Liver (tissue), 9 donors: Measurements from ENCODE around the gene TXN2. TPM values are rescaled to one million over a fixed set of nuclear protein-coding genes. Genes with fewer than 3 reads are reported as not detected.

Source experiments
- DNase-seq: peaks from one replicate; pipeline ENCODE4 v3.0.0-alpha.2; 2017; ENCODE audit warnings: low spot score
- H3K27ac ChIP-seq, 2 donors: one replicate each; pipeline ENCODE4 v1.7.0; 2013; ENCODE audit warnings: inconsistent platforms in 2 of 2, low read length in 2 of 2, control low read depth in 1 of 2, low read depth in 1 of 2, mild to moderate bottlenecking in 1 of 2
- H3K27me3 ChIP-seq, 4 donors: one replicate each; pipeline versions ENCODE4 v1.6.1 to v1.7.0; 2013; ENCODE audit warnings: low read length in 3 of 4, inconsistent platforms in 1 of 4, mild to moderate bottlenecking in 1 of 4, moderate library complexity in 1 of 4; ENCODE audit not compliant: control insufficient read depth in 4 of 4, insufficient read depth in 4 of 4
- H3K36me3 ChIP-seq, 4 donors: one replicate each; pipeline versions ENCODE4 v1.6.1 to v1.7.0; 2013; ENCODE audit warnings: low read length in 3 of 4, mild to moderate bottlenecking in 3 of 4, low read depth in 1 of 4, moderate library complexity in 1 of 4; ENCODE audit not compliant: control insufficient read depth in 4 of 4, insufficient read depth in 3 of 4
- H3K4me1 ChIP-seq, 4 donors: one replicate each; pipeline versions ENCODE4 v1.6.1 to v1.7.0; 2013; ENCODE audit warnings: low read length in 3 of 4, mild to moderate bottlenecking in 3 of 4, moderate library complexity in 1 of 4; ENCODE audit not compliant: control insufficient read depth in 4 of 4, insufficient read depth in 4 of 4
- H3K4me3 ChIP-seq, 3 donors: one replicate each; pipeline versions ENCODE4 v1.6.1 to v1.7.0; 2013; ENCODE audit warnings: low read length in 3 of 3, control low read depth in 1 of 3, low read depth in 1 of 3, mild to moderate bottlenecking in 1 of 3
- H3K9ac ChIP-seq, 2 donors: one replicate each; pipeline ENCODE4 v1.7.0; 2013; ENCODE audit warnings: low read length in 2 of 2, mild to moderate bottlenecking in 2 of 2, moderate library complexity in 2 of 2, control low read depth in 1 of 2, low read depth in 1 of 2
- H3K9me3 ChIP-seq, 4 donors: one replicate each; pipeline versions ENCODE4 v1.6.1 to v1.7.0; 2013; ENCODE audit warnings: low read length in 3 of 4; ENCODE audit not compliant: control insufficient read depth in 4 of 4
- EGR1 ChIP-seq, 2 donors: IDR thresholded peaks; 2 replicates each; pipeline ENCODE4 v1.6.1; 2016 to 2018; ENCODE audit warnings: antibody characterized with exemption in 2 of 2, low read depth in 2 of 2
- FOXA2 ChIP-seq: IDR thresholded peaks from 2 replicates; pipeline ENCODE4 v1.6.1; 2016; ENCODE audit warnings: antibody characterized with exemption
- GABPA ChIP-seq, 2 donors: IDR thresholded peaks in 1 of 2; conservative IDR thresholded peaks in 1 of 2; 2 replicates each; pipeline ENCODE4 v1.6.1; 2016; ENCODE audit warnings: antibody characterized with exemption in 2 of 2, mild to moderate bottlenecking in 1 of 2, moderate library complexity in 1 of 2
- HNF4A ChIP-seq, 2 donors: conservative IDR thresholded peaks; 2 replicates each; pipeline ENCODE4 v1.6.1; 2016; ENCODE audit warnings: antibody characterized with exemption in 2 of 2, mild to moderate bottlenecking in 2 of 2
- JUND ChIP-seq, 2 donors: IDR thresholded peaks; 2 replicates each; pipeline ENCODE4 v1.6.1; 2016; ENCODE audit warnings: antibody characterized with exemption in 2 of 2
- NR2F2 ChIP-seq: IDR thresholded peaks from 2 replicates; pipeline ENCODE4 v1.6.1; 2016; ENCODE audit warnings: antibody characterized with exemption
- SP1 ChIP-seq: IDR thresholded peaks from 2 replicates; pipeline ENCODE4 v1.6.1; 2018; ENCODE audit warnings: antibody characterized with exemption, mild to moderate bottlenecking
- TAF1 ChIP-seq: conservative IDR thresholded peaks from 2 replicates; pipeline ENCODE4 v1.6.1; 2016; ENCODE audit warnings: antibody characterized with exemption, mild to moderate bottlenecking
- YY1 ChIP-seq: IDR thresholded peaks from 2 replicates; pipeline ENCODE4 v1.6.1; 2016; ENCODE audit warnings: antibody characterized with exemption, mild to moderate bottlenecking
- WGBS: extraction: QIAGEN DNeasy Blood & Tissue Kit; methylation state at CpG from one replicate; pipeline ENCODE4 v1.1.7; 2013; 5-methylcytosine and 5-hydroxymethylcytosine counted together
- polyA plus RNA-seq, 2 donors: library from polyadenylated mRNA; stranded (reverse) in 1 of 2; unstranded in 1 of 2; fragments of 200-250 nt in 1 of 2; fragments of >200 nt in 1 of 2; fragmentation: Nextera tagmentation in 1 of 2; extraction: Ambion mirVana in 1 of 2; gene quantifications; one replicate each; pipeline versions ENCODE4 v1.2.1 to v1.2.3, GENCODE V29; 2013 to 2015
- total RNA-seq, 2 donors: library from RNA; depleted of rRNA; stranded (reverse); fragments of >200 nt; gene quantifications; one replicate each; pipeline ENCODE4 v1.2.3, GENCODE V29; 2014
- TF ChIP-seq, protein P1 (sequence below): fragments of 150-350 bp; IDR thresholded peaks from 2 replicates; pipeline ENCODE4 v1.5.1; 2017; ENCODE audit warnings: improper control_type of control experiment, low read depth, low read length; ENCODE audit not compliant: missing input control
- TF ChIP-seq, protein P2 (sequence below): IDR thresholded peaks from 2 replicates; pipeline ENCODE4 v1.6.1; 2016; ENCODE audit warnings: antibody characterized with exemption
- TF ChIP-seq, protein P3 (sequence below): IDR thresholded peaks from 2 replicates; pipeline ENCODE4 v1.6.1; 2016; ENCODE audit warnings: antibody characterized with exemption, mild to moderate bottlenecking
- TF ChIP-seq, protein P4 (sequence below): IDR thresholded peaks from 2 replicates; pipeline ENCODE4 v1.6.1; 2016; ENCODE audit warnings: antibody characterized with exemption
- TF ChIP-seq, protein P5 (sequence below): IDR thresholded peaks from 2 replicates; pipeline ENCODE4 v1.6.1; 2016; ENCODE audit warnings: antibody characterized with exemption
- donor health status: healthy.
- donor health status: healthy.
- donor health status: healthy.
- donor health status: healthy.
- donor health status: healthy.

TXN2 gene
- total and polyA plus RNA-seq, 4 donors = 27.5 to 154 (median 73.4) TPM

DNA sequence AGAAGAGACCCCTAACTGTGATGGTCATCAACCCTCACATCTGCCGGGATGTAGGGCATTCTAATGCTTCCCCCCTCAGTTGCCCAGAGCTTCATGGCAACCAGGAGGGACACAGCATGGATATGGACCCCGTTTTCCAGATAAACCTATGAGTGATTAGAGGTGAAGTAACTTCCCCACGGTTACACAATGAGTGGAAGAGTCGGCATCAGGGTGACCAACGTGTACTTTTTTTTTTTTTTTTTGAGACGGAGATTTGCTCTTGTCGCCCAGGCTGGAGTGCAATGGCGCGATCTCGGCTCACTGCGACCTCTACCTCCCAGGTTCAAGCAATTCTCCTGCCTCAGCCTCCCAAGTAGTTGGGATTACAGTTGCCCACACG, 25.0 kb downstream of the TXN2 start:
- H3K9me3 ChIP-seq = no peaks in the 10 kb centered on the region
- no peak overlapping the region for H3K9ac ChIP-seq
- peaks cover 0 to 13% (median 4%) of the 10 kb centered on the region in 4 donors for H3K4me1 ChIP-seq
- WGBS = 88% methylated on average over 12 of the region's 12 CpGs
- no peak for TF ChIP-seq NR2F2
- TF ChIP-seq, protein P1, sequence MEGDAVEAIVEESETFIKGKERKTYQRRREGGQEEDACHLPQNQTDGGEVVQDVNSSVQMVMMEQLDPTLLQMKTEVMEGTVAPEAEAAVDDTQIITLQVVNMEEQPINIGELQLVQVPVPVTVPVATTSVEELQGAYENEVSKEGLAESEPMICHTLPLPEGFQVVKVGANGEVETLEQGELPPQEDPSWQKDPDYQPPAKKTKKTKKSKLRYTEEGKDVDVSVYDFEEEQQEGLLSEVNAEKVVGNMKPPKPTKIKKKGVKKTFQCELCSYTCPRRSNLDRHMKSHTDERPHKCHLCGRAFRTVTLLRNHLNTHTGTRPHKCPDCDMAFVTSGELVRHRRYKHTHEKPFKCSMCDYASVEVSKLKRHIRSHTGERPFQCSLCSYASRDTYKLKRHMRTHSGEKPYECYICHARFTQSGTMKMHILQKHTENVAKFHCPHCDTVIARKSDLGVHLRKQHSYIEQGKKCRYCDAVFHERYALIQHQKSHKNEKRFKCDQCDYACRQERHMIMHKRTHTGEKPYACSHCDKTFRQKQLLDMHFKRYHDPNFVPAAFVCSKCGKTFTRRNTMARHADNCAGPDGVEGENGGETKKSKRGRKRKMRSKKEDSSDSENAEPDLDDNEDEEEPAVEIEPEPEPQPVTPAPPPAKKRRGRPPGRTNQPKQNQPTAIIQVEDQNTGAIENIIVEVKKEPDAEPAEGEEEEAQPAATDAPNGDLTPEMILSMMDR = no peak
- TF ChIP-seq FOXA2 = no peak
- TF ChIP-seq HNF4A (conservative IDR thresholded peaks at IDR 0.05) = no peak
- no peak for TF ChIP-seq YY1
- no peak for TF ChIP-seq SP1
- TF ChIP-seq JUND (IDR thresholded peaks at IDR 0.05) = no peak
- TF ChIP-seq, protein P2, sequence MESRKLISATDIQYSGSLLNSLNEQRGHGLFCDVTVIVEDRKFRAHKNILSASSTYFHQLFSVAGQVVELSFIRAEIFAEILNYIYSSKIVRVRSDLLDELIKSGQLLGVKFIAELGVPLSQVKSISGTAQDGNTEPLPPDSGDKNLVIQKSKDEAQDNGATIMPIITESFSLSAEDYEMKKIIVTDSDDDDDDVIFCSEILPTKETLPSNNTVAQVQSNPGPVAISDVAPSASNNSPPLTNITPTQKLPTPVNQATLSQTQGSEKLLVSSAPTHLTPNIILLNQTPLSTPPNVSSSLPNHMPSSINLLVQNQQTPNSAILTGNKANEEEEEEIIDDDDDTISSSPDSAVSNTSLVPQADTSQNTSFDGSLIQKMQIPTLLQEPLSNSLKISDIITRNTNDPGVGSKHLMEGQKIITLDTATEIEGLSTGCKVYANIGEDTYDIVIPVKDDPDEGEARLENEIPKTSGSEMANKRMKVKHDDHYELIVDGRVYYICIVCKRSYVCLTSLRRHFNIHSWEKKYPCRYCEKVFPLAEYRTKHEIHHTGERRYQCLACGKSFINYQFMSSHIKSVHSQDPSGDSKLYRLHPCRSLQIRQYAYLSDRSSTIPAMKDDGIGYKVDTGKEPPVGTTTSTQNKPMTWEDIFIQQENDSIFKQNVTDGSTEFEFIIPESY = no peak
- TF ChIP-seq, protein P3, sequence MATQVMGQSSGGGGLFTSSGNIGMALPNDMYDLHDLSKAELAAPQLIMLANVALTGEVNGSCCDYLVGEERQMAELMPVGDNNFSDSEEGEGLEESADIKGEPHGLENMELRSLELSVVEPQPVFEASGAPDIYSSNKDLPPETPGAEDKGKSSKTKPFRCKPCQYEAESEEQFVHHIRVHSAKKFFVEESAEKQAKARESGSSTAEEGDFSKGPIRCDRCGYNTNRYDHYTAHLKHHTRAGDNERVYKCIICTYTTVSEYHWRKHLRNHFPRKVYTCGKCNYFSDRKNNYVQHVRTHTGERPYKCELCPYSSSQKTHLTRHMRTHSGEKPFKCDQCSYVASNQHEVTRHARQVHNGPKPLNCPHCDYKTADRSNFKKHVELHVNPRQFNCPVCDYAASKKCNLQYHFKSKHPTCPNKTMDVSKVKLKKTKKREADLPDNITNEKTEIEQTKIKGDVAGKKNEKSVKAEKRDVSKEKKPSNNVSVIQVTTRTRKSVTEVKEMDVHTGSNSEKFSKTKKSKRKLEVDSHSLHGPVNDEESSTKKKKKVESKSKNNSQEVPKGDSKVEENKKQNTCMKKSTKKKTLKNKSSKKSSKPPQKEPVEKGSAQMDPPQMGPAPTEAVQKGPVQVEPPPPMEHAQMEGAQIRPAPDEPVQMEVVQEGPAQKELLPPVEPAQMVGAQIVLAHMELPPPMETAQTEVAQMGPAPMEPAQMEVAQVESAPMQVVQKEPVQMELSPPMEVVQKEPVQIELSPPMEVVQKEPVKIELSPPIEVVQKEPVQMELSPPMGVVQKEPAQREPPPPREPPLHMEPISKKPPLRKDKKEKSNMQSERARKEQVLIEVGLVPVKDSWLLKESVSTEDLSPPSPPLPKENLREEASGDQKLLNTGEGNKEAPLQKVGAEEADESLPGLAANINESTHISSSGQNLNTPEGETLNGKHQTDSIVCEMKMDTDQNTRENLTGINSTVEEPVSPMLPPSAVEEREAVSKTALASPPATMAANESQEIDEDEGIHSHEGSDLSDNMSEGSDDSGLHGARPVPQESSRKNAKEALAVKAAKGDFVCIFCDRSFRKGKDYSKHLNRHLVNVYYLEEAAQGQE = no peak
- no peak for TF ChIP-seq GABPA (IDR thresholded peaks at IDR 0.05 in 1 of 2, conservative IDR thresholded peaks at IDR 0.05 in 1 of 2)
- TF ChIP-seq EGR1 (IDR thresholded peaks at IDR 0.05; ENCODE audit: low read depth in 2 of 2) = no peak
- TF ChIP-seq TAF1 = no peak
- TF ChIP-seq, protein P4, sequence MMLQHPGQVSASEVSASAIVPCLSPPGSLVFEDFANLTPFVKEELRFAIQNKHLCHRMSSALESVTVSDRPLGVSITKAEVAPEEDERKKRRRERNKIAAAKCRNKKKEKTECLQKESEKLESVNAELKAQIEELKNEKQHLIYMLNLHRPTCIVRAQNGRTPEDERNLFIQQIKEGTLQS = no peak
- TF ChIP-seq, protein P5, sequence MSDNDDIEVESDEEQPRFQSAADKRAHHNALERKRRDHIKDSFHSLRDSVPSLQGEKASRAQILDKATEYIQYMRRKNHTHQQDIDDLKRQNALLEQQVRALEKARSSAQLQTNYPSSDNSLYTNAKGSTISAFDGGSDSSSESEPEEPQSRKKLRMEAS = no peak
- DNase-seq = no peak
- no peak overlapping the region for H3K4me3 ChIP-seq
- no peaks in the 10 kb centered on the region for H3K27me3 ChIP-seq
- no peaks in the 10 kb centered on the region for H3K36me3 ChIP-seq
- H3K27ac ChIP-seq = peak overlapping the region; percentile 47 to 72
